Measurements from ENCODE around the gene ETS2. TPM values are rescaled to one million over a fixed set of nuclear protein-coding genes. Genes with fewer than 3 reads are reported as not detected.
A peak's percentile ranks its signal among the peaks of the same experiment; 100 is the strongest.

ETS2 gene
- 10 to 100 TPM; 11.5 to 14.8 TPM for total RNA-seq
- polyA plus RNA-seq: 1 to 10 TPM; 4.7 to 6.6 (median 5.8) TPM
- 13.3 to 51.0 (median 15.9) reads per million in 6 experiments for total RNA-seq

DNA sequence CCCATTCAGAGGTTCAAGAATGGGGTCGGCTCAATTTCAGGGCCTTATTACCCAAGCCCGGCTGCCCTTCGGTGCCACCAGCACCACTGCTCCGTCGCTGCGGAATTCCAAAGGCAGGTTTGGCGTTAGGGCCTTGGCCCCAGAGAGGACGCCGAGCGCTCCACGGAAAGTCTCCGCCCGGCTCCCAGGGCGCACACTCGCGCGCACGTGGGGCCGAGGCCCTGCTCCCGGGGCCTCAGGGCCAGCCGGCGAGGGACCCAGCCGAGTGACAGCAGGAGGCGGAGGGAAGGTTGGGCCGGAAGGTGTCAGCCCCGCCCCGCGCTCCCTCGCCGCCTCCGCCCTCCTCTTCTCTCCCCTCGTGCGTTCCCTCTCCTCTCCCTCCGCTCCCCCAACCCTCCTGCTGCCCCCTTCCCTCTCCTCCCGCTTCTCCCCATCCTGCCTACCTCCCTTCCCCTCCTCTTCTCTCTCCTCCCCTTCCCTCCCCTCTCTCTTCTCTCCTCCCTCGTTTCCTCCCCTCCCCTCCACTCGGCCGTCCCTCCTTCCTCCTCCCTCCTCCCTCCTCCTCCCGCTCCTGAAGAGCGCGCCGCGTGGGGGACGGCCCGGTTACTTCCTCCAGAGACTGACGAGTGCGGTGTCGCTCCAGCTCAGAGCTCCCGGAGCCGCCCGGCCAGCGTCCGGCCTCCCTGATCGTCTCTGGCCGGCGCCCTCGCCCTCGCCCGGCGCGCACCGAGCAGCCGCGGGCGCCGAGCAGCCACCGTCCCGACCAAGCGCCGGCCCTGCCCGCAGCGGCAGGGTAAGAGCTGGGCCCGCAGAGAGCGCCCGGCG is at the start of gene ETS2:
Gene ETS2 (plus strand): TSS at position 602 of the 825 bp plus-strand sequence. CDS start 4,106 bp downstream, outside the sequence.
- ATAC-seq: peak; percentile 74 to 84
- DNase-seq: peak; percentile 48 to 80 (median 59)
- Mint-ChIP-seq H3K9me3 (no peaks in the 10 kb centered on the region), H3K27me3 (no peaks in the 10 kb centered on the region), H3K4me1 (peaks cover 13 to 37% (median 35%) of the 10 kb centered on the region in 4 donors), H3K27ac (peak within 1 kb of the TSS; percentile 64 to 92 (median 84)), H3K4me3 (peak within 1 kb of the TSS; percentile 84 to 94 (median 88)), H3K36me3 (peaks cover 0 to 8% (median 1%) of the 10 kb centered on the region in 3 donors)
- POLR2A ChIA-PET: interaction anchor here (0.7 to 0.9 kb wide), 2 partner anchors 39 to 123 kb away, joined by 3 read pairs; no protein-coding TSS in a partner anchor

- POLR2A ChIA-PET: interaction anchor here (1.4 kb wide), 1 partner anchor 10 kb away, joined by 3 read pairs; no protein-coding TSS in a partner anchor
- ATAC-seq: no peak
- no peak overlapping the region for H3K27ac Mint-ChIP-seq
Measured at GRCh38 chr21:38756746-38757145, 49.0 kb upstream of the ETS2 start.

GRCh38 chr21:38758501-38759214 is 47.1 kb upstream of the ETS2 start:
- Mint-ChIP-seq H3K4me1 (peaks cover 7 to 13% (median 9%) of the 10 kb centered on the region in 4 donors), H3K9me3 (no peaks in the 10 kb centered on the region), H3K27ac (no peak overlapping the region), H3K4me3 (no peak overlapping the region), H3K36me3 (no peaks in the 10 kb centered on the region), H3K27me3 (no peaks in the 10 kb centered on the region)
- POLR2A ChIA-PET: no interaction called here
- no peak for ATAC-seq
- DNase-seq: no peak

More at GRCh38 chr21:38756746-38757145, 49.0 kb upstream of the ETS2 start:
- Mint-ChIP-seq H3K27me3 (peaks cover 0 to 1% (median 0%) of the 10 kb centered on the region in 5 donors), H3K4me3 (no peak overlapping the region), H3K9me3 (no peaks in the 10 kb centered on the region), H3K4me1 (peaks cover 7 to 15% (median 9%) of the 10 kb centered on the region in 4 donors), H3K36me3 (no peaks in the 10 kb centered on the region)
- DNase-seq: no peak

DNA sequence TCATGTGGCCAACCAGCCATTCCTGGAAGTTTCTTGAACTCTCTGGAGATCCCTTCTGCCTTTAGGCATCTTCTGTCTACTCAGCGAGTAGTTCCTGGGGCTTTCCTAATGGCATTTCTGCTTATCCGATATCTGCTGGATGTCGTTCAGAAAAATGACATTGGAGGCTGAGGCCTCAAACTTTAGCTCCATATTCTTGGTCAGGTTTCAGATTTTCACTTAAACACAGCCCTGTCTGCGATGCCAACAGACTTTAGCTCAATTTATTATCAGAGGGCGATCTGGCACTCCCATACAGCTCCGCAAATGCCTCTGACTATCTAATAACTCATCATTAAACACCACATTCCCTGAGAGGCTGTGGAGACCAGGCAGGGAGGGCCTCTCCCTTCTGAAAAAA is 46.3 kb upstream of the ETS2 start:
- POLR2A ChIA-PET: no interaction called here
- H3K27ac Mint-ChIP-seq: no peak overlapping the region

GRCh38 chr21:38760017-38760761 is 45.5 kb upstream of the ETS2 start:
- POLR2A ChIA-PET: no interaction called here
- H3K36me3 Mint-ChIP-seq: no peaks in the 10 kb centered on the region
- no peak for ATAC-seq
- DNase-seq: no peak
- peak overlapping the region in 1 of 10 donors; percentile 36 for H3K27ac Mint-ChIP-seq
- peaks cover 10 to 11% (median 10%) of the 10 kb centered on the region in 4 donors for H3K4me1 Mint-ChIP-seq
- H3K27me3 Mint-ChIP-seq: no peaks in the 10 kb centered on the region
- H3K9me3 Mint-ChIP-seq: no peaks in the 10 kb centered on the region
- H3K4me3 Mint-ChIP-seq: no peak overlapping the region

More for the DNA sequence above, 46.3 kb upstream of the ETS2 start:
- H3K27me3 Mint-ChIP-seq: no peaks in the 10 kb centered on the region
- no peaks in the 10 kb centered on the region for H3K36me3 Mint-ChIP-seq
- H3K4me3 Mint-ChIP-seq: no peak overlapping the region
- DNase-seq (no peak), ATAC-seq (no peak)
- H3K4me1 Mint-ChIP-seq: peaks cover 7 to 13% (median 9%) of the 10 kb centered on the region in 4 donors
- H3K9me3 Mint-ChIP-seq: no peaks in the 10 kb centered on the region

DNA sequence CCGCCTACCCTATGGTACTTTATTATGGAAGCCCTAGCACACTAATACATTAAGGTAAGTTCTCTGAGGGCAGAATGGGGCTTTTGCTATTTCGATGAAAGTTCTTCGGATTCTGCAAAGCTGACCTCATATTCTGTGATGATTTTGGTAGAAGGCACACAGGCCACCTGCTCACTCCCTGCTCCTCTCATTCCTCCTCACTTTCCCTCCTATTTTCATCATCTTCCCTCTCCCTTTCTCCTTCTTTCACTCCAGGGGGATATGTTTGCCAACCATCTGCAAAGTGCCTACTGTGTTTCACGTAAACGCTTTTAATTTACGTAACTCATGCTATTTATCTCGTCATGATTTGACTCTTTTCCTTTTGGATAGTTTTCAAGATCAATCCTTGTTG is 45.0 kb upstream of the ETS2 start:
- Mint-ChIP-seq H3K36me3 (no peaks in the 10 kb centered on the region), H3K4me3 (no peak overlapping the region), H3K27ac (peak overlapping the region in 1 of 10 donors; percentile 36), H3K4me1 (peaks cover 5 to 9% (median 8%) of the 10 kb centered on the region in 4 donors), H3K27me3 (no peaks in the 10 kb centered on the region), H3K9me3 (no peaks in the 10 kb centered on the region)
- POLR2A ChIA-PET: no interaction called here
- ATAC-seq (no peak), DNase-seq (no peak)

DNA sequence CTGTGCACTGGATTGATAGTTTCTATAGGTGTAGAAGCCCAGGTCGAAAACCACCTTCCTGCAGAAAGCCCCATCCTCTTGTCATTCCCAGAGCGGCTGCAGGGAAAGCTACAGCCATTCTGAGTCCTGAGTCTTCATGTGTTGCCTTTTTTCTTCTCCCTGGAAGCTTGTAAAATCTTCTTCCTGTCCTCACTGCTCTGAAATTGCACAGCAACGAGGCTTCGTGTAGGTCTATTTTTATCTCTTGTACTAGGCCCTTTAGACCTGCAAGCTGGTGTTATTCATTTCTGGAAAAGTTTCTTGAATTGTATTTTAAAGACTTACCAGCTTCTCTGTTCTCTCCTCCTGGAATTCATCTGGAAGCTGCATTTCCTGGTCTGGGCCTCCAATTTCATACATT is 44.2 kb upstream of the ETS2 start:
- Mint-ChIP-seq H3K27me3 (no peaks in the 10 kb centered on the region), H3K36me3 (no peaks in the 10 kb centered on the region), H3K27ac (peak overlapping the region in 1 of 10 donors; percentile 51), H3K4me1 (peaks cover 7 to 15% (median 9%) of the 10 kb centered on the region in 4 donors), H3K4me3 (no peak overlapping the region), H3K9me3 (peaks cover 0 to 2% (median 0%) of the 10 kb centered on the region in 9 donors)
- DNase-seq: no peak
- ATAC-seq: no peak
- POLR2A ChIA-PET: no interaction called here

DNA sequence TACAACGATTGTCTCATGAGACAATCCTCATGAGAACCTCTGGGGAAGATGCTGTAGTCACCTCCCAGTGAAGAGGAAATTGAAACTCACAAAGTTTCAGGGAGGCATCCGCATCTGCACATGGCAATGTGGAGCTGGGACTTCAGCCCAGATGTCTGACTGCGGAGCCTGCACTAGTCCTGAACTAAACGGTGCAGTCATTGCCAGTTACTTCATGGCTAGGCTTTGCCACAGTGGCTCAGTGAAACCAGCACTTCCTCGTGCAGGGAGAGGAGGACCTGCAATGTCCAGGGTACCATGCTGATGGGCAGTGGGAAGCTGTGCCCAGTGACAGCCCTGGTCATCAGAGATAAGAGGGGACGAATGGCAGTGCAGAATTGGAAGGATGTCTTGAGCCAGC is 40.7 kb upstream of the ETS2 start:
- ATAC-seq (no peak), DNase-seq (no peak)
- peaks cover 0 to 2% (median 0%) of the 10 kb centered on the region in 9 donors for H3K9me3 Mint-ChIP-seq
- no peaks in the 10 kb centered on the region for H3K27me3 Mint-ChIP-seq
- peaks cover 12 to 37% (median 31%) of the 10 kb centered on the region in 4 donors for H3K4me1 Mint-ChIP-seq
- peak overlapping the region in 3 of 10 donors; percentile 14 to 55 (median 28) for H3K4me3 Mint-ChIP-seq
- H3K27ac Mint-ChIP-seq: peak overlapping the region in 7 of 10 donors; percentile 29 to 95 (median 67)
- POLR2A ChIA-PET: no interaction called here
- no peaks in the 10 kb centered on the region for H3K36me3 Mint-ChIP-seq

DNA sequence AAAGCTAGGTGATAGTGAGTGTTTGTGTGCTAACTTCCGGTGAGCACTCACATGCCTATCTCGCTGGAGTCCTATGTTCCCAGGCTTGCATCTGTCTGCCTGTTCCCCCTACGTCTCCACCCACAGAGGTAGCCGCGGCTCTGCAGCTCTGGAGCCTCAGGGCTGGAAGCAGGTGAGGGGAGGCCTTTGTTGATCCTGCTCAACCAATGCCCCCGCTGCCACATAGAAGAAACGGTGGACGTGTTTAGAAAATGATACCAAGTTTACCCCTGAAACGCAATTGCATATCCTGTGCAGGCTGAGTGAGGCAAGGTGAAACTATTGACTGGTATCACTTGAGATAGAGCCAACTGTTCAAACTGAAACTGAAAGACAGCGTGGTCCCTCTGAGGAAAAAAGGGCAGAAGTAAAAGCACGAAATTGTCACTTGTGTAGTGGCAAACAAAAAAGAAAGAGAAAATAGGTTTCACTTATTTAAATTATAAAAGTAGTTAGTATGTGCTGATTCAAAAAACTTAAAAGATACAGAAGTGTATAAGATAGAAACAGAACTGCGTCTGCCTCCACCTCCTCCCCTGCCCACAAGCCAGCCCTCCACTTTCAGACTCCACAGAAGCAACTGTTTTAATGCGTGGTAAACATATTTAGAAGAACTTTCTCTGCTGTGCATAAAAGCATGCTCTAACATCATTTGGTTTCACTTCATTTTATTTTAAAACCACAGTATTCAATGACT is 38.6 kb upstream of the ETS2 start:
- POLR2A ChIA-PET: interaction anchor here (0.7 to 1.4 kb wide), 8 partner anchors 10 to 581 kb away, joined by 3 to 5 read pairs (median 3); partner anchors contain the start of genes ETS2 and PSMG1
- peaks cover 9 to 37% (median 31%) of the 10 kb centered on the region in 4 donors for H3K4me1 Mint-ChIP-seq
- DNase-seq: peak; percentile 10 to 83 (median 61)
- H3K27ac Mint-ChIP-seq: peak overlapping the region; percentile 90 to 99 (median 96)
- peak overlapping the region; percentile 81 to 97 (median 91) for H3K4me3 Mint-ChIP-seq
- H3K9me3 Mint-ChIP-seq: peaks cover 0 to 2% (median 0%) of the 10 kb centered on the region in 9 donors
- ATAC-seq: peak; percentile 92 to 94
- no peaks in the 10 kb centered on the region for H3K36me3 Mint-ChIP-seq
- peaks cover 0 to 1% (median 0%) of the 10 kb centered on the region in 5 donors for H3K27me3 Mint-ChIP-seq

DNA sequence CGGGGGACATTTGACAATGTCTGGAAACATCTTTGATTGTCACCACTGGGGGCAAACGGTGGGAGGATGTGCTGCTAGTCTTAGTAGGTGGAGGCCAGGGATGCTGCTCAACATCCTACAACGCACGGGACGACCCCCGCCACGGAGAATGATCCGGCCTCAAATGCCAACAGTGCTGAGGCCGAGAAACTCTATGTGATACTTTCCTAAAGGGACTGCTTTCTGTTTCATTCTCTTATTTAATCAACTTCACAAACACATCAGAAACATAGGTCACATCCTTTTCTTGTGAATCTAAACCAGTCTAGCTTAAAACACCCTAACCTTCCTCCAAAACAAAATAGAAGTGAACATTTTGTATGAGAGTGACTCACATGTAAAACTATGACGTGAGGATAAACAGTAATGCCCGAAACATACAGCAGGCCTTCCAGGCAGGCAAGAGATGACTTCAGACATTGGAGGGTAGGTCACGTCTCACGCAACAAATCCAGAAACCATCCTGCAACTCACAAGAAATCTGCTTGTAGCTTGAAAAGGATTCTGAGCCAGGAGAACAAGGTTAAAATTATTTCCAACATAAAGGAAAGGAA is 37.2 kb upstream of the ETS2 start:
- DNase-seq (peak in 2 of 10 donors; percentile 11 to 18), ATAC-seq (no peak)
- peaks cover 9 to 42% (median 32%) of the 10 kb centered on the region in 4 donors for H3K4me1 Mint-ChIP-seq
- H3K9me3 Mint-ChIP-seq: peaks cover 0 to 2% (median 0%) of the 10 kb centered on the region in 9 donors
- peak overlapping the region in 9 of 10 donors; percentile 41 to 91 (median 71) for H3K4me3 Mint-ChIP-seq
- H3K27me3 Mint-ChIP-seq: peaks cover 0 to 7% (median 0%) of the 10 kb centered on the region in 5 donors
- H3K27ac Mint-ChIP-seq: peak overlapping the region; percentile 90 to 99 (median 96)
- H3K36me3 Mint-ChIP-seq: no peaks in the 10 kb centered on the region
- POLR2A ChIA-PET: interaction anchor here (1.1 kb wide), 1 partner anchor 35 kb away, joined by 4 read pairs; no protein-coding TSS in a partner anchor

GRCh38 chr21:38769191-38769780 is 36.4 kb upstream of the ETS2 start:
- DNase-seq (no peak), ATAC-seq (no peak)
- Mint-ChIP-seq H3K27me3 (peaks cover 0 to 10% (median 0%) of the 10 kb centered on the region in 5 donors), H3K36me3 (no peaks in the 10 kb centered on the region), H3K9me3 (peaks cover 0 to 2% (median 0%) of the 10 kb centered on the region in 9 donors), H3K27ac (peak overlapping the region in 9 of 10 donors; percentile 67 to 99 (median 95)), H3K4me3 (peak overlapping the region in 9 of 10 donors; percentile 1 to 87 (median 41)), H3K4me1 (peaks cover 9 to 43% (median 32%) of the 10 kb centered on the region in 4 donors)
- POLR2A ChIA-PET: interaction anchor here (1.1 kb wide), 1 partner anchor 35 kb away, joined by 4 read pairs; no protein-coding TSS in a partner anchor
